GM18519 (cell line): ENCODE results near the gene TNFAIP6.
A peak's percentile ranks its signal among the peaks of the same experiment; 100 is the strongest.

Experiments used
- ATAC-seq: cut with Tn5 transposase; IDR thresholded peaks from one replicate; pipeline ENCODE4 v1.9.1; 2021; ENCODE audit warnings: mild to moderate bottlenecking, moderate library complexity; ENCODE audit not compliant: unreplicated experiment, low FRiP score

TNFAIP6 gene

DNA sequence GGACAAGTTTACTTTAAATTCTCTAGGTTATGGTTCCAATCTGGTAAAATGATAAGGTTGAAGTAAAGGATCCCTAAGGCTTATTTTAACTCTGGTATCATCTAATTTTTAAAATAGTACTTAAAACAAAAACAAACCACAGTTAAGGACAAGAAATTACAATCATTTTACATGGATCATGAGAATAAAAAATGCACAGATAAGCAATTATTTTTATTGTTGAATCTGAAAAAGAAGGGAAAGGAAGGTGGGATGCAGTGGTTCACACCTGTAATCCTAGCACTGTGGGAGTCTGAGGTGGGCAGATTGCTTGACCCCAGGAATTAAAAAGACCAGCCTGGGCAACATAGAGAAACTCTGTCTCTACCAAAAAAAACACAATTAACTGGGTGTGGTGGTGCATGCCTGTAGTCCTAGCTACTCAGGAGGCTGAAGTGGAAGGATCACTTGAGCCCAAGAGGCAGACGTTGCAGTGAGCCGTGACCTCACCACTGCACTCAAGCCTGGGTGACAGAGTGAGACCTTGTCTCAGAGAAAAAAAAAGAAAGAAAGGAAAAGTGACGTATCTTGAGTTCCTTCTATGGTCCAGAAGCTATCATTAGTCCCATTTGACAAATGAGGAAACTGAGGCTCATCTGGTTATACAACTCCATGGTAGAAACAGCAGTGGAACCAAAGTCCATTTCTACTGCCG, 2.5 kb downstream of the TNFAIP6 start:
- no peak for ATAC-seq

DNA sequence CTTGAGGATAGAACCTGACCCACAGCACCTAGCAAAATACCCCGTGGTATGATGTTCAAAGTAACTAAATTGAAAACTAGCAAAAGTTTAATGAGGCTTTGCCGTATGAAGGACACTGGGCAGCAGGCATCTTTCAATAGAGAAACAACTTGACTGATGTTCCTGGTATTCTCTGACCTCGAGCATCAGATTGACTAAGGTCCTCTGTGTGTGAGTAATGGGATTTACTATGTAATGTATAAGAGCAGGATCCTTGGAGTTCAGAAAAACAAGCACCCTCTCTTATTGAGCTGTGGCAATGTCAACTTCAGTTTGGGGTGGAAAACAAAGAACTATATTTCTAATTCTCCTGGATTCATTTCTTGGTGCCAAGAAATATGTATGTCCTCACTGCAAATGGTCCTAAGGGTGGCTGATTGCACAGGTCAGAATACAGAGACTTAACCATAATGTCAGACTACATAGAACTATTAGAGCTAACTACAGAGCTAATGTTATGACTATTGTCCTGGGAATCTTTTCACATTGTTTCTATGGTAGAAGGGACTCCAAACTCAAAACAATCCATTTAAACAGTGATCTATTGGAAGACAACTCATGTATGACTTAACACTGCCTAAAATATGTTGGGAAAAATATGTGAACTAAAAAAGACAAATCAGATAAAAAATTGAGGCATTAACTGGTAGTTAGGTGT, 4.4 kb downstream of the TNFAIP6 start:
- ATAC-seq = no peak

DNA sequence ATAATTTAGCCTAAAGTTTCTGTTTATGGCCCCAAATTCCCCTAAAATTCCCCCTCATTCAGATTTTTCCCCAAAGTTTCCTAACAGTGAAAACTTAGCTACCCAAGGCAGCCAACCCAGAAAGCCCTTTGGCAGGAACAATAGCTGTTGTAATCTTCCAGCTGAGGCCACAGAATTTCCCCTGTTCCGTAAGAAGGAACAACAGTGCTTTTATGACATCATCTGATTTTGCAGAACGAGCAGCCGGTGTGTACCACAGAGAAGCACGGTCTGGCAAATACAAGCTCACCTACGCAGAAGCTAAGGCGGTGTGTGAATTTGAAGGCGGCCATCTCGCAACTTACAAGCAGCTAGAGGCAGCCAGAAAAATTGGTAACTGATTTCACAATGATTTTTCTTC, 6.3 kb downstream of the TNFAIP6 start:
- peak; percentile 85 for ATAC-seq

DNA sequence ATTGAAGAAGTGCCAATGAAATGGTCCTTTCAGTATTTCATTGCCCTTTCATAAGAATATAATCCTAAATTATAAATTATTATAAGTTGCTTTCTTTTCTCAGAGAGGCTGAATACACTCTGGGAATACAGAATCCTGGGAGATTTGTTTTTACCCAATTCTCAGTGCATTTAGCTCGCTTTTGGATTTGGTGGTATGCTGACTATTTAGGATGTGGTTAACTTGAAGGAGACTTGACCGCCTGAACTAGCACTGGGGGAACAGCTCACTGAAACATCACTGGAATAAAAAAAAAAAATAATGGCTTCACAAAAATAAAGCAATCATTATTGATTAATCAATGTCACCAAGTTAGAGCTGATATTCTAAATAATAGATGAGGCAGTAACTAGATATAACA, 10.2 kb downstream of the TNFAIP6 start:
- no peak for ATAC-seq

DNA sequence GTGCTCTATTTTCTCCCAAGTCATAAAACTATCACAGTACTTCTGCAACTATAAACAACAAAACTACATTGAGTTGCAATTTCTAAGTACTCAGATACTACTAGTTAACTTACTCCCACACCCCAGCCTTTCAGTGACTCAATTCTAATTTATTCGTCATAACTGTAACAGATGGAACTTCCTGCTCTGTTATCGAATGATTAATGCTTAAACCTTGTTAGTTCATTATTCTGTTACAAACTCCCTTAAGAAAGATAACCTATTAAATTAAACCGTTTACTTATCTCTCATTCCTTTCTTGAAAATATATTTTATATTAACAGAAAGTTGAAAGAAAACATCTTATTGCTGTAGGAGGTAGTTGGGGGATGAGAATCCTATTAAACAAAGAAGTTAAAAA, 17.0 kb downstream of the TNFAIP6 start:
- peak; percentile 92 for ATAC-seq

DNA sequence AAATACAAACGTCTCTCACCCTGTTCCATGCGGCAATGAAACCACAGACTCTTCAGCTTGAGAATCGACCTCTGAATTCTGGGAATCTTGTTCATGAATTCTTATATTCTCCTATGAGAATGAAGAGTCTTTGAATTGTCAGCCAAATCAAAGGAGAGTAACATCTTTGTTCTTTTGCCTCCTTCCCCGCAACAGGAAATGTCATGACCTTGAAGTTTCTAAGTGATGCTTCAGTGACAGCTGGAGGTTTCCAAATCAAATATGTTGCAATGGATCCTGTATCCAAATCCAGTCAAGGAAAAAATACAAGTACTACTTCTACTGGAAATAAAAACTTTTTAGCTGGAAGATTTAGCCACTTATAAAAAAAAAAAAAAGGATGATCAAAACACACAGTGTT, 21.8 kb downstream of the TNFAIP6 start:
- no peak for ATAC-seq

DNA sequence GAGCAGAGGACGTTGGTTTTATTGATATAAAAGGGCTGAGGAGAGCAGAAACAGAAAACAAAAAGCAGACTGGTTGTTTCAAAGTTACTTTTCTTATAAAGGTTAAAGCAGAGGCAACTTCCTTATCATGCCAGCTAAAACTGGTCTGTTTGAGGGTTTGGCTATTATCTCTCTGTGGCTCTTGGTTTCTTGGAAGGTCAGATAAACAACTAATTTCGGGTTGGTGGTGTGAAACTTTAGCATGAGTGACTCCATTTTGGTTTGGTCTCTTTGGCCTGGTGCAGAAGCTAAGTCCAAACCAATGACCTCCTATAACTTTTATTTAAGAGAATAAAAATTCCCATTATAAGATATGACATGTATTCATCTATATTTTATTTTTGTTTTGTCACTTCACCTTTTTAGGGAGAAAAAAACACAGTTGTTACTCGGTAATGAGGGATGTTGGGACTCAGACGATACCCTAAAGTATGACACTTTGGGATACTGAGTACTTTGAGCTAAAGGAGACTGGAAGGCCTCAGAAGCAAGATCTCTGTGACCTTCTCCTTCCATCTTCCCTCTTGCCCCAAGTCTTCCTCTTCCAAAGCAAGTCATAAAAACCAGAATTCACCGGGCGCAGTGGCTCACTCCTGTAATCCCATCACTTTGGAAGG, 23.3 kb downstream of the TNFAIP6 start:
- ATAC-seq = no peak

DNA sequence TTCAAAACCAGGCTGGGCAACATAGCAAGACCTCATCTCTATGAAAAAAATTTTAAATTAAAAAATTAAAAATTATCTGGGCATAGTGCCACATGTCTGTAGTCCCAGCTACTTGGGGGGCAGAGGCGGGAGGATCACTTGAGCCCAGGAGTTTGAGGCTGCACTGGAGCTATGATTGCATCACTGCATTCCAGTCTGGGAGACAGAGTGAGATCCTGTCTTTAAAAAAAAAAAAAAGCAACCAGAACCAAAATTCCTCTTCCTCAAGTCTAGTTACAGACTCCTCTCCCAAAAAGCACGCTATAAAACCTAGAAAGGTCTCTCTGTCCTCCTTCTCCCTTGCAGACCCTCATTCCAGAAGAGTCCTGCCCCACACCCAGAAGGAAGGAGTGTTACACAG, 23.9 kb downstream of the TNFAIP6 start:
- ATAC-seq = no peak

DNA sequence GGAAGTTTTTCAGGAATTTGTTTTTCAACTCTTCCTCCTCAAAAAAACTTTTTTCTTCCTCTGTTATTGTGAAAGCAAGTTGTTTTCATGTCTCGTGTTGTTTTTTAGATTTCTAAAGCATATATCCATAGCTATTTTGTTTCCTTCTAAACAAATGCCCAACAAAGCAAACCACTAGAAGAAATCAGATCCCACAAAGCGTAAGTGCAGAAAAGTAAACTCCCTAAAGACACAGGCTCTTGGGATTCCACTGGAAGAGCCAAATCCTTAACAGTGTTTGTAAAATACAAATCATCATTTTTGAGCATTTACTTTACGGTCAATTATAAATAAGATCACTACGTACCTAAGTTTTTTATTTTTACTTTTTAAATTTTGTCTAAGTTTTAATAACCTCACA, 30.6 kb downstream of the TNFAIP6 start:
- no peak for ATAC-seq

DNA sequence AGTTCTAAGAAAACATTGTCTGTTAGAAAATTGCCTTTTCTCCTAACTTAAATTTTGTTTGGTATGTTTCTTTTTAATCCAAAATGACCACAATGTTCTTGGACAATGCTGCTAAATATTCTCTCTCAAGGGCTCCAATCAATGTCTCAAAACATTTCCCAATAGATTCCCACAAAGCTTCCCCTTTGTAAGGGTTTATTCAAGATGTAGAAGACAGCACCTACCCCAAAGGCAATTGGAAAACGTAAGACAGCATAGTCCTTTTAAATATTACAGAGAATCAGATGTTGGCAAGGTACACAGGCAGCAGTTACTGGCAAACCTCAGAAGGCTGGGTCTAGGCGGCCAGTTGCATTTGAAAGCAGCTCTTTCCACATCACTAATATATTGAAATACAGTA, 34.0 kb downstream of the TNFAIP6 start:
- no peak for ATAC-seq

DNA sequence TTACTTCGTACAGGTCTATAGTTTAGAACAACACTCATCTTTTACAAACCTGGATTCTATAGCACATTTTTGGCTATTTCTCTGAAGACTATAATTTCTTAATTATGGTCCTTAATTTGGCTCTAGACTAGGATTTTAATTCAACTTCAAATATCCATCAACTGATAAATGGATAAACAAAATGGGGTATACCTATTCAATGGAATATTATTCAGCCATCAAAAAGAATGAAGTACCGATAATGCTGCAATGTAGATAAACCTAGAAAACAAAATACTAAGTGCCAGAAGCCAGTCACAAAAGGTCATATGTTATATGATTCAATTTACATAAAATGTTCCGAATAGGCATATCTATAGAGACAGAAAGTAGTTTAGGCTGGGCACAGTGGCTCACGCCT, 37.1 kb downstream of the TNFAIP6 start:
- ATAC-seq = no peak

DNA sequence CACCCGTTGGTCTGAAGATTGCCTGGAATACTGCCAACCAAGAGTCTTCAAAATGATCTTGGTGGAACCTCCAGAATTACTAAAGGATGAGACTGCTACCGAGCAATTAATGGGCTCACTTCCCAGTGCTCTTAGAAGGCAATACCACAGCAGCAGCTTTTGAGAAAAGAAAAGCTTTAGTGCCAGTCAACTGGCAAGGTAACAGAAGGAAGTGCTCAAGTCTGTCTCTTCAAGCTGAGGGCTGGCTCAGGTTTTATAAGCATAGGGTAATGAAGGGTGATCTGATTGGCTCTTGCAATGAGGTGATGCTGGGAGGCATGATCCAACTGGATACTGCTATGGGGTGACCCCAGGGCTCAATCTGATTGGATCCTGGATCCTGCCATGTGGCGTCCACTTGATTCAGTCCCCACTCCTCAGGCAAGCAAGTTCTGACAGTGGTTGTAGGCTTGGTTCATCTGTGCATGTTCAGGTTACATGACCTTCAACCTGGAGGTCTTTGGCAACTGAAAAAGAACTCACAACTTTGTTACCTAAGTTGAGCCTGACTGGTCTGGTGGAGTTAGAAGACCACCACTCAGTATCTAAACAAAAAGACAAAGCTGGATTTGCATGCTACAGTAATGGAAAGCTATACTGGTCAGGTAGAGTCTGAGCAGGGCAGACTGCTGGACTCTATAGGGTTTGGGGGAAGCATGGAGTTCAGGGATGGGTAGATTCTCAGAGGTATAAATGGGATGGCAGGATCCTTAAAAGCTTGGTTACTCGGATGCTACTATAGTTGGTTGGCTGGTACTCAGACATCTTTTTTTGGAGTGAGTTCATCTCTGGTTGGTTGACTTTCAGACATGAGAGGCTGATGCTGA, 38.4 kb downstream of the TNFAIP6 start:
- no peak for ATAC-seq

DNA sequence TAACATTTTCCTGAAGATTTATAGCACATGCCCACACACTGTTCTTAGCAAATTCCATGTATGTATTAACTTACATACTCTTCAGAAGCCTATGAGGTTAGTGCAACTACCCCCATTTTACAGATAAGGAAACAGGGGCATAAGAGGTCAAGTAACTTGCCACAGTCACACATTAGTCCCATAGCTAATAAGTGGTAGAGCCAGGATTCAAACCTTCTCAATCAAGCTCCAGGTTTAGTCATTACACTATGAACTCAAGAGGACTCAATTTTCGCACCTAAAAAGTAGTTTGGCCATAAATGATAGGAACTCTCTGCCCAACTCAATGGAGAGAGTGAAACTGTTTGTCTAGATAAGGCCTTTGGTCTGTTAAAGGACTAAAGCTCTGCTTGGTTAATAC, 42.6 kb downstream of the TNFAIP6 start:
- ATAC-seq = no peak

DNA sequence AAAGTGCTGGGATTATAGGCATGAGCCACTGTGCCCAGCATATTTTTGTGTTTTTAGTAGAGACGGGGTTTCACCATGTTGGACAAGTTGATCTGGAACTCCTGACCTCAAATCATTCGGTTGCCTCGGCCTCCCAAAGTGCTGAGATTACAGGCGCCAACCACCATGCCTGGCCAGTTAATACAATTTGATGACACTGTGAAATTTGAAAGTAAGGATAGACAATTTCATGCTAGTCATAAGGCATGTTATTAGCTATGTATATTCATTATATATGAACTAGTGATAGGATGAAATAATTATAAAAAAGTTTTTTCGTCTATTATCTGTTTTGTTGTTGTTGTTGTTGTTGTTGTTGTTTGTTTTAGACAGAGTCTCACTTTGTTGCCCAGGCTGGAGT, 43.8 kb downstream of the TNFAIP6 start:
- no peak for ATAC-seq

DNA sequence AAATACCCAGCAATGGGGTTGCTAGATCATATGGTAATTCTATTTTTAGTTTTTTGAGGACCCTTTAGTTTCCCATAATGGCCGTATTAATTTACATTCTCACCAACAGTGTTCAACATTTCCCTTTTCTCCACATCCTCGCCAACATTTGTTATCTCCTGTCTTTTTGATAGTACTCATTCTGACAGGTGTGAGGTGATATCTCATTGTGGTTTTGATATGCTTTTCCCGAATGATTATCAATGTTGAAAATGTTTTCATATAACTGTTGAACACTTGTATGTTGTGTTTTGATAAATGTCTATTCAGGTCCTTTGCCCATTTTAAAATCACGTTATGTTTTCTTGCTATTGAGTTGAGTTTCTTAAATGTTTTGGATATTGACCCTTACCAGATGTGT, 46.5 kb downstream of the TNFAIP6 start:
- no peak for ATAC-seq

DNA sequence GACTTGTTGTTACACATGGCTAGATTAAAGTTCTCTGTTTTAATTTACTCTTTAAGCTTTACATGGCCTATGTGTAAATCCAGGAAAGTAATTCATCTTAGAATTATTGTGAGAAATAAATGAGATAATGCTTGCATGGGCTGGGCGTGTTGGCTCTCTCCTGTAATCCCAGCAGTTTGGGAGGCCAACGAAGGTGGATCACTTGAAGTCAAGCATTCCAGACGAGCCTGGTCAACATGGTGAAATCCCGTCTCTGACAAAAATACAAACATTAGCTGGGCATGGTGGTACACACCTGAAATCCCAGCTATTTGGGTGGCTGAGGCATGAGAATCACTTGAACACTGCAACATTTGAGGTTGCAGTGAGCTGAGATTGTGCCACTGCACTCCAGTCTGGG, 48.0 kb downstream of the TNFAIP6 start:
- no peak for ATAC-seq

DNA sequence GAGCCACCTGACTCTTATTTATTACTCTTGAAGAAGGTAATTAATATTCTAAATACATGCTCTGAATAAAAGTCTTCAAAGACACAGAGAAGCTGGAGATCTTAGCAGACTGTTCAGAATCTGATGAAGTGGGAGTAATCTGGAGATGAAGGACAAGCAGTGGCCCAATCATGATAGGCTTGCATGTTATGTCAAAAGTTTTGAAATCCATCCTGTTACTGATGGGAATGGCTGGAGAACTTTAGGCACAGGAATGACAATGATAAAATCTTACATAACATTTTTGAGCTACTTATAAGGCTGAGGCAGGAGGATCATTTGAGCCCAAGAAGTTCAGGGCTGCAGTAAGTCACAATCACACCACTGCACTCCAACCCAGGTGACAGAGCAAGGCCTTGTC, 49.9 kb downstream of the TNFAIP6 start:
- no peak for ATAC-seq

DNA sequence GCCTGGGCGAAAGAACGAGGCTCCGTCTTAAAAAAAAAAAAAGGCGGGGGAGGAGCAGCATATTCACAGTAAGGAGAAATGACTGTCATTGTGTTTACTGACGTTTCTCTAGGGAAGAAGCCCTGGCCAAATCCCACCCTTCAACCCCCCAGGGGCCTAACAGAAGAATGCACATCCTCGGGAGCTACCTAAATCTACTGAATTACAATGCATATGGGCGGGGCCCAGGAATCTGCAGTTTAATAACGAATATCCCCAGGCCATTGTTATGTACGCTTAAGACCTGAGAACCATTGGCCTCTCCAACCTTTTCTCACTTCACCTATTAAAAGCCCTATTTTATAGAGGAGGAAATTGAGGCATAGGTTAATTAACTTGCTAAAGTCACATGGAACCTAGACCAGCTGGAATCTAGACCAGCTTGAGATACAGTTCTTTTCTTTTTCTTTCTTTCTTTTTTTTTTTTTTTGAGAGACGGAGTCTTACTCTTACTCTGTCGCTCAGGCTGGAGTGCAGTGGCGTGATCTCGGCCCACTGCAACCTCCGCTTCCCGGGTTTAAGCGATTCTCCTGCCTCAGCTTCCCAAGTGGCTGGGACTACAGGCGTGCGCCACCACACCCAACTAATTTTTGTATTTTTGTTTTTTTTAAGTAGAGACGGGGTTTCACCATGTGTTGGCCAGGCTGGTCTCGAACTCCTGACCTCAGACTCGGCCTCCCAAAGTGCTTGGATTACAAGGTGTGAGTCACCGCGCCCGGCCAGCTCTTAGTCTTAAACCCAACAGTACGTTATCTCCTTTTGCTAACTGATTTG, 51.6 kb downstream of the TNFAIP6 start:
- no peak for ATAC-seq

DNA sequence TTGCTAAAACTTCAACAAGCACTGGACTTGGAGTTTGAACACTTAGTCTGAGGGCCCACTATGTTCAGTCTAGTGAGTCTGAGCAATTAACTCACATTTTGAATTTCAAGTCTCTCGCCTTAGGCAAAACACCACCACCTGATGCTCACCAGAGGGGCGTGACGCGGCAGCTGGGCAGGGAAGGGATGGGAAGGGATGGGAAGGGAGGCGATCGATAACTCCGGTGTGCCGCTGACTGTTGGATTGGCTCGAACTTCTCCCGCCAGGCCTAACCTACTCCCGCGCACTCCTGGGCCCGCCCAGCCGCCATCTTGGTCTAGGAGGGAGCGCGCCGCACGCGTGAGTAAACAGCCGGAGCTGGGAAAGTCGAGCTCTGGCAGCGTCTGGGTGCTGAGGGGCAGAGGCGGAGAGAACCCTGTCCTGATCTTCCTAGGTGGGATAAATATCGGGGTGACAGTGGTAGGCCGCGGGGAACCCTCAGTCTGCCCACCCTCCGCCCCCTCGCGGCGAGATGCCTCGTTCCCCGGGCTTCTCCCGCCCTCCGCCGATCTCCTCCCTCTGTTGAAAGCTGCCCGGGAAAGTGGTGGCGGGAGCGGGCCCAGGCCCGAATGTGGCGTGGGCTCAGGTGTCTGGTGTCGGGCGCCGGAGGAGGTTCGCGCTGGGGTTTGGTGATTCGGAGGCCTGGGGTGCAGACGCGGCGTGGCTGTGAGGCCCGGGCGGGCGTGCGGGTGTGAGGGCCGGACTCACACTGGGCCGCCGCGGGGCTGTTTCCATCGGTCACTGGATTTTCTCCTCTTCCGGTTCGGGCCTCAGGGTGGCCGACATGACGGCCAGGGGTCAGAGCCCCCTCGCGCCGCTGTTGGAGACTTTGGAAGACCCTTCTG, 52.5 kb downstream of the TNFAIP6 start, which contains the start of gene RIF1:
TSS of gene RIF1 (plus strand) at position 302 of the 884 bp plus-strand sequence. CDS start at position 824, 522 bp downstream.
- peak; percentile 81 for ATAC-seq
